Omental fat pad (tissue), 4 donors: ENCODE results near the gene ADAMTS19. TPM values are rescaled to one million over a fixed set of nuclear protein-coding genes. Genes with fewer than 3 reads are reported as not detected.
"Not testable (repeated sequence)": the region's sequence is repeated elsewhere in the genome, so short reads cannot be mapped to it uniquely, and the experiment has no call there.

Experiments
- ATAC-seq: fragments of 150-250 bp; one replicate; pipeline ENCODE4 v1.9.1; 2016; ENCODE audit warnings: mild to moderate bottlenecking, moderate library complexity; ENCODE audit not compliant: low FRiP score
- DNase-seq: peaks from one replicate; pipeline ENCODE4 v3.0.0-alpha.2; 2019; ENCODE audit warnings: low spot score
- CTCF ChIP-seq, 3 donors: fragments of 450-650 bp; IDR thresholded peaks; one replicate each; pipeline ENCODE4 v1.5.1; 2016 to 2017; ENCODE audit warnings: antibody characterized with exemption in 3 of 3, mild to moderate bottlenecking in 3 of 3, moderate library complexity in 2 of 3
- total RNA-seq, 4 donors: library from RNA; depleted of rRNA; stranded (reverse); fragments of >200 nt; gene quantifications; one replicate each; pipeline ENCODE4 v1.1.0, GENCODE V29; 2016

Gene ADAMTS19
- total RNA-seq, result under 1 TPM in 1 of 4 donors, not detected in 3; 0.19 TPM

GRCh38 chr5:129459777-129460671 is at the start of gene ADAMTS19:
TSS of gene ADAMTS19 (plus strand) at chr5:129460298. CDS start at chr5:129460392, 94 bp downstream.
- DNase-seq, result no peak
- no peak for TF ChIP-seq CTCF (IDR thresholded peaks at IDR 0.05)
- ATAC-seq, result peak; percentile 76

GRCh38 chr5:129410488-129410887 is 49.6 kb upstream of the ADAMTS19 start:
- no peak for DNase-seq
- TF ChIP-seq CTCF (IDR thresholded peaks at IDR 0.05), result no peak
- no peak for ATAC-seq

GRCh38 chr5:129412721-129413120 is 47.4 kb upstream of the ADAMTS19 start:
- no peak for TF ChIP-seq CTCF (IDR thresholded peaks at IDR 0.05)
- DNase-seq (no peak), ATAC-seq (no peak)

- DNase-seq, result no peak
- TF ChIP-seq CTCF (IDR thresholded peaks at IDR 0.05), result no peak
- ATAC-seq, result no peak
Measured at GRCh38 chr5:129413570-129413969, 46.5 kb upstream of the ADAMTS19 start.

GRCh38 chr5:129419292-129419691 is 40.8 kb upstream of the ADAMTS19 start:
- ATAC-seq, result no peak
- DNase-seq, result no peak
- TF ChIP-seq CTCF (IDR thresholded peaks at IDR 0.05), result no peak

- no peak for DNase-seq
- no peak for TF ChIP-seq CTCF (IDR thresholded peaks at IDR 0.05)
- no peak for ATAC-seq
Measured at GRCh38 chr5:129425031-129425430, 35.1 kb upstream of the ADAMTS19 start.

- DNase-seq, result no peak
- no peak for TF ChIP-seq CTCF (IDR thresholded peaks at IDR 0.05)
- no peak for ATAC-seq
Measured at GRCh38 chr5:129426071-129426470, 34.0 kb upstream of the ADAMTS19 start.

- ATAC-seq, DNase-seq: not testable (repeated sequence)
Measured at GRCh38 chr5:129428636-129429035, 31.5 kb upstream of the ADAMTS19 start.
